Measurements from ENCODE around the gene VSIR. TPM values are rescaled to one million over a fixed set of nuclear protein-coding genes. Genes with fewer than 3 reads are reported as not detected.
A peak's percentile ranks its signal among the peaks of the same experiment; 100 is the strongest.

The VSIR gene
- total and polyA plus RNA-seq, 12 donors = 36.6 to 112 (median 69.0) TPM

GRCh38 chr10:71748671-71749191 is 24.6 kb downstream of the VSIR start:
- DNase-seq = peak; percentile 81 to 83
- Histone ChIP-seq H3K27me3 (no peaks in the 10 kb centered on the region), H3K9me3 (no peaks in the 10 kb centered on the region), H3K36me3 (peaks cover 0 to 42% (median 32%) of the 10 kb centered on the region in 9 donors), H3K27ac (peak overlapping the region; percentile 36 to 95 (median 88)), H3K4me3 (peak overlapping the region in 1 of 10 donors; percentile 9), H3K4me1 (peaks cover 43 to 100% (median 72%) of the 10 kb centered on the region in 9 donors)
- peak in 4 of 9 donors; percentile 14 to 38 (median 32) for TF ChIP-seq CTCF (IDR thresholded peaks at IDR 0.05)
- intact Hi-C loops (cut with DNase I) = no loop called here
- 12 to 17% methylated on average over 15 of the region's 15 CpGs for whole genome bisulfite sequencing, 2 donors
- peak; percentile 61 to 76 (median 68) for ATAC-seq

- H3K36me3 ChIP-seq = peaks cover 0 to 33% (median 25%) of the 10 kb centered on the region in 9 donors
- H3K4me1 ChIP-seq = peaks cover 43 to 100% (median 66%) of the 10 kb centered on the region in 9 donors
- H3K4me3 ChIP-seq = peak overlapping the region in 1 of 10 donors; percentile 9
- H3K9me3 ChIP-seq = peaks cover 0 to 2% (median 0%) of the 10 kb centered on the region in 11 donors
- H3K27me3 ChIP-seq = no peaks in the 10 kb centered on the region
- DNase-seq (peak in 1 of 2 donors; percentile 30), ATAC-seq (peak; percentile 16 to 52 (median 31))
- peak overlapping the region; percentile 64 to 95 (median 88) for H3K27ac ChIP-seq
- intact Hi-C loops (cut with DNase I) = no loop called here
- 61 to 63% methylated on average over 14 of the region's 14 CpGs for WGBS, 2 donors
- no peak for TF ChIP-seq CTCF (IDR thresholded peaks at IDR 0.05)
Measured at GRCh38 chr10:71747551-71748523, 25.5 kb downstream of the VSIR start.

- H3K27ac ChIP-seq = peak overlapping the region; percentile 64 to 95 (median 88)
- no peaks in the 10 kb centered on the region for H3K27me3 ChIP-seq
- H3K36me3 ChIP-seq = peaks cover 0 to 25% (median 17%) of the 10 kb centered on the region in 9 donors
- H3K4me1 ChIP-seq = peaks cover 43 to 99% (median 60%) of the 10 kb centered on the region in 9 donors
- ATAC-seq (peak in 3 of 8 donors; percentile 1 to 5 (median 2)), DNase-seq (peak in 1 of 2 donors; percentile 14)
- no peak overlapping the region for H3K4me3 ChIP-seq
- 27 to 52% methylated on average over 2 of the region's 2 CpGs for WGBS, 2 donors
- TF ChIP-seq CTCF (IDR thresholded peaks at IDR 0.05) = no peak
- intact Hi-C loops (cut with DNase I) = no loop called here
- H3K9me3 ChIP-seq = peaks cover 0 to 8% (median 0%) of the 10 kb centered on the region in 11 donors
Measured at GRCh38 chr10:71747039-71747531, 26.2 kb downstream of the VSIR start.
